ENCODE data around the gene SYNE2.

GRCh38 chr14:64005822-64006221 lies 153.0 kb downstream of the SYNE2 start:
- TF ChIP-seq, protein P1, sequence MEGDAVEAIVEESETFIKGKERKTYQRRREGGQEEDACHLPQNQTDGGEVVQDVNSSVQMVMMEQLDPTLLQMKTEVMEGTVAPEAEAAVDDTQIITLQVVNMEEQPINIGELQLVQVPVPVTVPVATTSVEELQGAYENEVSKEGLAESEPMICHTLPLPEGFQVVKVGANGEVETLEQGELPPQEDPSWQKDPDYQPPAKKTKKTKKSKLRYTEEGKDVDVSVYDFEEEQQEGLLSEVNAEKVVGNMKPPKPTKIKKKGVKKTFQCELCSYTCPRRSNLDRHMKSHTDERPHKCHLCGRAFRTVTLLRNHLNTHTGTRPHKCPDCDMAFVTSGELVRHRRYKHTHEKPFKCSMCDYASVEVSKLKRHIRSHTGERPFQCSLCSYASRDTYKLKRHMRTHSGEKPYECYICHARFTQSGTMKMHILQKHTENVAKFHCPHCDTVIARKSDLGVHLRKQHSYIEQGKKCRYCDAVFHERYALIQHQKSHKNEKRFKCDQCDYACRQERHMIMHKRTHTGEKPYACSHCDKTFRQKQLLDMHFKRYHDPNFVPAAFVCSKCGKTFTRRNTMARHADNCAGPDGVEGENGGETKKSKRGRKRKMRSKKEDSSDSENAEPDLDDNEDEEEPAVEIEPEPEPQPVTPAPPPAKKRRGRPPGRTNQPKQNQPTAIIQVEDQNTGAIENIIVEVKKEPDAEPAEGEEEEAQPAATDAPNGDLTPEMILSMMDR (conservative IDR thresholded peaks at IDR 0.05), result no peak
- TF ChIP-seq EZH2 (IDR thresholded peaks at IDR 0.05; ENCODE audit: low read depth), result no peak

Data from PC-9 (cell line).